ENCODE results near the gene POU3F4. TPM values are rescaled to one million over a fixed set of nuclear protein-coding genes. Genes with fewer than 3 reads are reported as not detected.

The POU3F4 gene
- total and polyA plus RNA-seq, 2 of the 4 experiments (the other 2 are of a cell fraction) = not detected

- dilution Hi-C loops (cut with HindIII; ENCODE audit: low sequenced_read_pairs, unreplicated experiment) (no loop called here), intact Hi-C loops (cut with micrococcal nuclease) (no loop called here), in situ Hi-C loops (cut with MboI; ENCODE audit: low sequenced_read_pairs) (no loop called here)
- ATAC-seq (ENCODE audit: low read depth) = no peak
- no peaks in the 10 kb centered on the region for H4K20me1 ChIP-seq (ENCODE audit: insufficient read depth, low read length)
- H2BK5ac ChIP-seq (ENCODE audit: low read depth, low read length, poor library complexity, severe bottlenecking) = no peak overlapping the region
- TF ChIP-seq CEBPB (IDR thresholded peaks at IDR 0.05; ENCODE audit: low read depth, low read length) (no peak), FOS (IDR thresholded peaks at IDR 0.05; ENCODE audit: low read depth, low read length) (no peak), SMC3 (IDR thresholded peaks at IDR 0.05; ENCODE audit: low read depth, low read length) (no peak), BHLHE40 (IDR thresholded peaks at IDR 0.05; ENCODE audit: low read depth, low read length) (no peak), RFX5 (IDR thresholded peaks at IDR 0.05; ENCODE audit: low read depth, low read length) (no peak), MXI1 (IDR thresholded peaks at IDR 0.05; ENCODE audit: borderline replicate concordance, low read depth, low read length) (no peak), RCOR1 (IDR thresholded peaks at IDR 0.05; ENCODE audit: insufficient replicate concordance, low read length) (no peak), POLR2A (IDR thresholded peaks at IDR 0.05; ENCODE audit: low read depth, low read length) (no peak), RAD21 (IDR thresholded peaks at IDR 0.05; ENCODE audit: low read length) (no peak), MAFK (IDR thresholded peaks at IDR 0.05; ENCODE audit: low read depth, low read length) (no peak), USF2 (IDR thresholded peaks at IDR 0.05; ENCODE audit: low read depth, low read length) (no peak), ELK1 (IDR thresholded peaks at IDR 0.05; ENCODE audit: borderline replicate concordance, low read depth, low read length) (no peak)
- no peak overlapping the region for H2BK15ac ChIP-seq (ENCODE audit: low read depth, low read length)
- H3K4ac ChIP-seq (ENCODE audit: low read depth, low read length) = no peak overlapping the region
- no peaks in the 10 kb centered on the region for H3K36me3 ChIP-seq (ENCODE audit: control insufficient read depth, insufficient read depth, low read length)
- H3K79me1 ChIP-seq (ENCODE audit: low read depth in 1 of 2, low read length in 2 of 2) = no peaks in the 10 kb centered on the region
- H2BK120ac ChIP-seq (ENCODE audit: low read depth, low read length) = no peak overlapping the region
- no peaks in the 10 kb centered on the region for H3K9me1 ChIP-seq (ENCODE audit: insufficient read depth, low read length)
- POLR2A ChIA-PET (ENCODE audit: unreplicated experiment) = no interaction called here
- H2AFZ ChIP-seq (replicated peaks; ENCODE audit: low read length, poor library complexity) = peak overlapping the region; percentile 21
- no peak overlapping the region for H2BK20ac ChIP-seq (ENCODE audit: low read depth, low read length)
- no peak overlapping the region for H3K23ac ChIP-seq (ENCODE audit: low read depth, low read length)
- 26% methylated on average over 22 of the region's 50 CpGs; no CpG with 5 or more reads in 1 of the 2 experiments for WGBS, 2 experiments (ENCODE audit: extremely low coverage in 2 of 2, insufficient read length in 1 of 2)
- no peak overlapping the region for H2AK9ac ChIP-seq (replicated peaks; ENCODE audit: low read depth, low read length, poor library complexity)
- no peak overlapping the region; the same call in 1 of the 2 replicates for H3K4me2 ChIP-seq (ENCODE audit: low read depth, low read length)
- no peaks in the 10 kb centered on the region; the same call in 1 of the 2 replicates for H3K9me3 ChIP-seq (ENCODE audit: control insufficient read depth, insufficient read depth, low read length)
- H3K56ac ChIP-seq (ENCODE audit: extremely low read depth, insufficient read depth, low read length) = no peak overlapping the region
- peaks cover 2% of the 10 kb centered on the region; the same call in 1 of the 2 replicates for H3K27me3 ChIP-seq (ENCODE audit: control insufficient read depth, insufficient read depth, low read length)
- DNase-seq = no peak
- H3K27ac ChIP-seq (ENCODE audit: insufficient read depth, low read length) = no peak overlapping the region
- H3K4me3 ChIP-seq (ENCODE audit: insufficient read depth, low read depth, low read length) = no peak overlapping the region
- H2AK5ac ChIP-seq (ENCODE audit: low read depth, low read length) = no peak overlapping the region
- BruUV-seq (replicated peaks) = no TSS peak
- no peak overlapping the region for H4K5ac ChIP-seq (ENCODE audit: low read depth, low read length)
- no peak overlapping the region for H3K14ac ChIP-seq (replicated peaks; ENCODE audit: low read depth, low read length)
- no peak overlapping the region for H4K8ac ChIP-seq (ENCODE audit: low read depth in 2 of 2, low read length in 2 of 2)
- no peaks in the 10 kb centered on the region for H3K4me1 ChIP-seq (ENCODE audit: control insufficient read depth, insufficient read depth, low read length)
- CTCF ChIA-PET = no interaction called here
- H4K91ac ChIP-seq (ENCODE audit: insufficient read depth, low read depth, low read length) = no peak overlapping the region
- no peak overlapping the region for H3K18ac ChIP-seq (ENCODE audit: low read depth, low read length)
- H3K9ac ChIP-seq (ENCODE audit: low read depth, low read length) = no peak overlapping the region
Observed at GRCh38 chrX:83508526-83509253, 600 bp downstream of the POU3F4 start.

Data from IMR-90 (cell line).